IMR-90 (cell line): Measurements from ENCODE around the gene CNTNAP3B. TPM values are rescaled to one million over a fixed set of nuclear protein-coding genes. Genes with fewer than 3 reads are reported as not detected.
"Not testable (repeated sequence)": the region's sequence is repeated elsewhere in the genome, so short reads cannot be mapped to it uniquely, and the experiment has no call there.

Experiments used
- ATAC-seq: fragments of 200-7000 bp; cut with Tn5 transposase; 2 replicates; pipeline ENCODE4 v1.9.1; 2020; ENCODE audit warnings: low read depth, mild to moderate bottlenecking, moderate library complexity
- BruUV-seq: library from RNA; stranded (reverse); fragments of 400-500 nt; replicated peaks from 2 replicates; lab custom pipeline; 2021; lab: Mats Ljungman, UMichigan
- CTCF ChIA-PET: fragments of 300-600 bp; formaldehyde crosslinking; extraction: SDS; loops from one replicate; lab custom pipeline; 2021; ENCODE audit warnings: antibody characterized with exemption; lab: Yijun Ruan, JAX
- POLR2A ChIA-PET: fragments of 300-600 bp; sonication (Branson Sonifier 250); formaldehyde crosslinking; loops from one replicate; lab custom pipeline; 2022; ENCODE audit warnings: antibody characterized with exemption; ENCODE audit not compliant: unreplicated experiment; lab: Charles Lee
- DNase-seq: peaks from one replicate; pipeline ENCODE4 v3.0.0; 2013
- H2AFZ ChIP-seq: replicated peaks from 2 replicates; pipeline ENCODE3; 2013; ENCODE audit warnings: low read length, mild to moderate bottlenecking; ENCODE audit not compliant: poor library complexity
- H2AK5ac ChIP-seq: 2 replicates; pipeline ENCODE4 v1.6.1; 2013; ENCODE audit warnings: low read depth, low read length, inconsistent platforms
- H2AK9ac ChIP-seq: replicated peaks from 2 replicates; pipeline ENCODE3; 2013; ENCODE audit warnings: mild to moderate bottlenecking, low read depth, low read length, moderate library complexity; ENCODE audit not compliant: poor library complexity
- H2BK120ac ChIP-seq: 2 replicates; pipeline ENCODE4 v1.6.1; 2013; ENCODE audit warnings: low read depth, low read length, inconsistent platforms
- H2BK15ac ChIP-seq: 3 replicates; pipeline ENCODE4 v1.6.1; 2013; ENCODE audit warnings: low read depth, low read length, inconsistent platforms
- H2BK20ac ChIP-seq: 2 replicates; pipeline ENCODE4 v1.6.1; 2013; ENCODE audit warnings: low read depth, mild to moderate bottlenecking, inconsistent platforms, low read length, moderate library complexity
- H2BK5ac ChIP-seq: 2 replicates; pipeline ENCODE4 v1.6.1; 2013; ENCODE audit warnings: mild to moderate bottlenecking, low read depth, low read length, inconsistent platforms; ENCODE audit not compliant: poor library complexity, severe bottlenecking
- H3K14ac ChIP-seq: replicated peaks from 2 replicates; pipeline ENCODE4 v1.6.1; 2013; ENCODE audit warnings: low read depth, low read length, inconsistent platforms
- H3K18ac ChIP-seq: 2 replicates; pipeline ENCODE4 v1.6.1; 2013; ENCODE audit warnings: low read depth, low read length, control low read depth
- H3K23ac ChIP-seq: 2 replicates; pipeline ENCODE4 v1.6.1; 2013; ENCODE audit warnings: low read depth, low read length, inconsistent platforms
- H3K27ac ChIP-seq: 2 replicates; pipeline ENCODE4 v1.5.1; 2013; ENCODE audit warnings: mild to moderate bottlenecking, control low read depth, low read length; ENCODE audit not compliant: insufficient read depth
- H3K27me3 ChIP-seq: 2 replicates; pipeline ENCODE4 v1.6.1; 2013; ENCODE audit warnings: low read length; ENCODE audit not compliant: control insufficient read depth, insufficient read depth
- H3K36me3 ChIP-seq: 2 replicates; pipeline ENCODE4 v1.6.1; 2013; ENCODE audit warnings: low read length, mixed read lengths; ENCODE audit not compliant: control insufficient read depth, insufficient read depth
- H3K4ac ChIP-seq: 2 replicates; pipeline ENCODE4 v1.6.1; 2013; ENCODE audit warnings: low read depth, low read length, inconsistent platforms
- H3K4me1 ChIP-seq: 2 replicates; pipeline ENCODE4 v1.6.1; 2013; ENCODE audit warnings: low read length, mixed read lengths; ENCODE audit not compliant: control insufficient read depth, insufficient read depth
- H3K4me2 ChIP-seq: 2 replicates; pipeline ENCODE4 v1.6.1; 2013; ENCODE audit warnings: low read depth, mild to moderate bottlenecking, control low read depth, low read length, moderate library complexity
- H3K4me3 ChIP-seq: 2 replicates; pipeline ENCODE4 v1.5.1; 2013; ENCODE audit warnings: low read depth, mild to moderate bottlenecking, control low read depth, low read length, moderate library complexity; ENCODE audit not compliant: insufficient read depth
- H3K56ac ChIP-seq: 2 replicates; pipeline ENCODE4 v1.6.1; 2013; ENCODE audit warnings: low read length, inconsistent platforms; ENCODE audit not compliant: insufficient read depth; ENCODE audit errors: extremely low read depth
- H3K79me1 ChIP-seq, 2 experiments: 2 replicates each; pipeline ENCODE4 v1.6.1; 2013; ENCODE audit warnings: low read length in 2 of 2, inconsistent platforms in 1 of 2, low read depth in 1 of 2
- H3K9ac ChIP-seq: 2 replicates; pipeline ENCODE4 v1.6.1; 2013; ENCODE audit warnings: low read depth, low read length, control low read depth
- H3K9me1 ChIP-seq: 2 replicates; pipeline ENCODE4 v1.6.1; 2013; ENCODE audit warnings: low read length, inconsistent platforms; ENCODE audit not compliant: insufficient read depth
- H3K9me3 ChIP-seq: 2 replicates; pipeline ENCODE4 v1.6.1; 2013; ENCODE audit warnings: low read length; ENCODE audit not compliant: control insufficient read depth, insufficient read depth
- H4K20me1 ChIP-seq: 2 replicates; pipeline ENCODE4 v1.6.1; 2013; ENCODE audit warnings: low read length, inconsistent platforms; ENCODE audit not compliant: insufficient read depth
- H4K5ac ChIP-seq: 2 replicates; pipeline ENCODE4 v1.6.1; 2013; ENCODE audit warnings: mild to moderate bottlenecking, low read depth, low read length, control low read depth
- H4K8ac ChIP-seq, 2 experiments: 2 replicates each; pipeline ENCODE4 v1.6.1; 2013; ENCODE audit warnings: low read depth in 2 of 2, low read length in 2 of 2, control low read depth in 1 of 2, inconsistent platforms in 1 of 2
- H4K91ac ChIP-seq: 2 replicates; pipeline ENCODE4 v1.6.1; 2013; ENCODE audit warnings: low read depth, low read length, inconsistent platforms; ENCODE audit not compliant: insufficient read depth
- WGBS, 2 experiments: methylation state at CpG; one replicate each; pipeline versions ENCODE4 v1.1.5 to v1.1.7; 2013; ENCODE audit warnings: missing lambda C conversion rate in 2 of 2; ENCODE audit not compliant: insufficient read length in 1 of 2; ENCODE audit errors: extremely low coverage in 2 of 2; 5-methylcytosine and 5-hydroxymethylcytosine counted together
- dilution Hi-C: fragments of 300-500 bp; cut with HindIII; formaldehyde crosslinking; loops from one replicate; pipeline ENCODE4 v1.14.3; 2018; ENCODE audit warnings: low sequenced_read_pairs; ENCODE audit not compliant: unreplicated experiment
- in situ Hi-C: fragments of 300-500 bp; cut with MboI; formaldehyde crosslinking; loops from 3 replicates; pipeline ENCODE4 v1.14.3; 2019; ENCODE audit warnings: low sequenced_read_pairs, inconsistent platforms, mixed read lengths
- intact Hi-C: fragments of 100-400 bp; cut with micrococcal nuclease; formaldehyde crosslinking; loops from 2 replicates; pipeline ENCODE4 v1.10.0; 2022
- polyA plus RNA-seq, 3 experiments: library from polyadenylated mRNA; depleted of rRNA; stranded (reverse); fragments of >200 nt; gene quantifications; 2 replicates each; pipeline ENCODE4 v1.2.3, GENCODE V29; 2012; ENCODE audit warnings: low replicate concordance in 1 of 3
- total RNA-seq: library from RNA; depleted of rRNA; stranded (reverse); fragments of >200 nt; gene quantifications from 2 replicates; pipeline ENCODE4 v1.2.3, GENCODE V29; 2012

Gene CNTNAP3B
- total and polyA plus RNA-seq, 2 of the 4 experiments (the other 2 are of a cell fraction), result 1.4 to 2.1 TPM

DNA sequence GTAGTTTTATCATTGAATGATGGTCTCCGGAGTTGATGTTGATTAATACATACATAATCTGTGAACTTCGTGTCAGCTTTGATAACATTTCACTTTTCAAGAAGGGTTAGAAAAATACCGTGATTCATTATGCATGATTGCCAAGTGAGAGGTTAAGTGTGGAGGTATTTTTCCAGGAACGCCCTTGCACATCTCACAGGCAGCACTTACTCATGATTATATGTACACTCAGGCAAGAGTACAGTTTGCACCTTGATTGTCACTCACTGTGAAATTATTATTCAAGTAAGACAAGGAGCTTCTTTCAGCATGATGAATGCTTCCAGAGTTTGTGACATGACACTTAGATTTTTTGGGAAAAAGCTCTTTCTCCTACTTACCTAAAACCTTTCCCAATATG is 223.7 kb downstream of the CNTNAP3B start:
- H2BK5ac ChIP-seq, H2BK20ac ChIP-seq, ATAC-seq, H3K9me1 ChIP-seq, H3K4me3 ChIP-seq, H4K91ac ChIP-seq, H2BK15ac ChIP-seq, intact Hi-C loops, H3K27me3 ChIP-seq, H2AFZ ChIP-seq, H3K36me3 ChIP-seq, H3K9me3 ChIP-seq, H3K23ac ChIP-seq, H3K4ac ChIP-seq, H3K27ac ChIP-seq, H3K18ac ChIP-seq, CTCF ChIA-PET, H2AK9ac ChIP-seq, H4K5ac ChIP-seq, DNase-seq, H3K14ac ChIP-seq, H3K4me2 ChIP-seq, H2AK5ac ChIP-seq, in situ Hi-C loops, H2BK120ac ChIP-seq, H4K8ac ChIP-seq, H3K56ac ChIP-seq, dilution Hi-C loops, POLR2A ChIA-PET, H4K20me1 ChIP-seq, H3K4me1 ChIP-seq, H3K9ac ChIP-seq, BruUV-seq, H3K79me1 ChIP-seq: not testable (repeated sequence)
- WGBS, 2 experiments, result no CpG with 5 or more reads among the region's 4 CpGs

DNA sequence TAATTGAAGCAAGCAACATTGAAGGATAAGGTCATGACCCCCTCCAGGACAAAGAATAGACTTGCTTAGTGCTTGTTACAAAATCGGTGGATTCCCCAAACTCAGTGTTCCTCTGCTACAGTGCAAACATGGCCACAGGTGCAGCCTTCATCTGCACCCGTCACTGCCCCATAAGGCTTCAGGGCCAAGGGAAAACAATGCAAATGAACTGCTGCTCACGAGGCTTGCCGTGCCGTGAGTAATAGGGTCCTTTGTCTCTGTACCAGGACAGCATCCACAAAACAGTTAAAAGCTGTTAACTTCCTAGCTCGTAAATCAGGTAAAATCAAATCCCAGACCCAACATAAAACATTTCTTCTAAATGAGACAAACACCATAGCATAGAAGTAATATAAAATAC is 226.5 kb downstream of the CNTNAP3B start:
- H3K9me3 ChIP-seq, H4K91ac ChIP-seq, POLR2A ChIA-PET, H4K20me1 ChIP-seq, H3K9ac ChIP-seq, H3K56ac ChIP-seq, H3K79me1 ChIP-seq, intact Hi-C loops, H3K9me1 ChIP-seq, H2BK120ac ChIP-seq, H2BK20ac ChIP-seq, H3K4me3 ChIP-seq, H2BK15ac ChIP-seq, H3K4me1 ChIP-seq, H2AK9ac ChIP-seq, H3K4ac ChIP-seq, ATAC-seq, H4K8ac ChIP-seq, BruUV-seq, H3K23ac ChIP-seq, H2AK5ac ChIP-seq, H2BK5ac ChIP-seq, H3K27me3 ChIP-seq, H4K5ac ChIP-seq, DNase-seq, H3K27ac ChIP-seq, CTCF ChIA-PET, H3K18ac ChIP-seq, dilution Hi-C loops, H2AFZ ChIP-seq, H3K14ac ChIP-seq, in situ Hi-C loops, H3K36me3 ChIP-seq, H3K4me2 ChIP-seq: not testable (repeated sequence)
- WGBS, 2 experiments, result no CpG with 5 or more reads among the region's 6 CpGs
